ENCODE data around the gene KRTAP5-10. TPM values are rescaled to one million over a fixed set of nuclear protein-coding genes. Genes with fewer than 3 reads are reported as not detected.

The KRTAP5-10 gene
- total and polyA plus RNA-seq, 2 experiments from 2014 or later = 0.23 TPM; not detected in 1

GRCh38 chr11:71551711-71552110, 13.7 kb upstream of the KRTAP5-10 start:
- H3K27me3 ChIP-seq = no peaks in the 10 kb centered on the region
- H3K9me3 ChIP-seq (ENCODE audit: low read depth) = no peaks in the 10 kb centered on the region
- no peaks in the 10 kb centered on the region for H3K4me1 ChIP-seq (ENCODE audit: low read depth)
- H3K36me3 ChIP-seq = no peaks in the 10 kb centered on the region
- no peak overlapping the region for H3K27ac ChIP-seq
- DNase-seq (ENCODE audit: low read depth in 1 of 2, low spot score in 1 of 2) = no peak
- TF ChIP-seq CTCF (IDR thresholded peaks at IDR 0.05; ENCODE audit: low read depth, low read length) = no peak
- no peak overlapping the region for H3K4me3 ChIP-seq

GRCh38 chr11:71554996-71555395, 10.4 kb upstream of the KRTAP5-10 start:
- H3K27ac ChIP-seq = no peak overlapping the region
- no peak for DNase-seq (ENCODE audit: low read depth in 1 of 2, low spot score in 1 of 2)
- H3K9me3 ChIP-seq (ENCODE audit: low read depth) = no peaks in the 10 kb centered on the region
- no peak overlapping the region for H3K4me3 ChIP-seq
- no peaks in the 10 kb centered on the region for H3K36me3 ChIP-seq
- H3K27me3 ChIP-seq = no peaks in the 10 kb centered on the region
- TF ChIP-seq CTCF (IDR thresholded peaks at IDR 0.05; ENCODE audit: low read depth, low read length) = no peak
- H3K4me1 ChIP-seq (ENCODE audit: low read depth) = no peaks in the 10 kb centered on the region

GRCh38 chr11:71555508-71555907, 9.9 kb upstream of the KRTAP5-10 start:
- Histone ChIP-seq H3K27me3 (no peaks in the 10 kb centered on the region), H3K36me3 (no peaks in the 10 kb centered on the region), H3K9me3 (ENCODE audit: low read depth) (no peaks in the 10 kb centered on the region), H3K27ac (no peak overlapping the region), H3K4me1 (ENCODE audit: low read depth) (no peaks in the 10 kb centered on the region), H3K4me3 (no peak overlapping the region)
- DNase-seq (ENCODE audit: low read depth in 1 of 2, low spot score in 1 of 2) = no peak
- TF ChIP-seq CTCF (IDR thresholded peaks at IDR 0.05; ENCODE audit: low read depth, low read length) = no peak

- Histone ChIP-seq H3K4me3 (no peak overlapping the region), H3K36me3 (no peaks in the 10 kb centered on the region), H3K9me3 (ENCODE audit: low read depth) (no peaks in the 10 kb centered on the region), H3K27ac (no peak overlapping the region), H3K4me1 (ENCODE audit: low read depth) (no peaks in the 10 kb centered on the region), H3K27me3 (no peaks in the 10 kb centered on the region)
- DNase-seq (ENCODE audit: low read depth in 1 of 2, low spot score in 1 of 2) = no peak
- no peak for TF ChIP-seq CTCF (IDR thresholded peaks at IDR 0.05; ENCODE audit: low read depth, low read length)
These were observed 9.3 kb upstream of the KRTAP5-10 start for GRCh38 chr11:71556018-71556417.

DNA sequence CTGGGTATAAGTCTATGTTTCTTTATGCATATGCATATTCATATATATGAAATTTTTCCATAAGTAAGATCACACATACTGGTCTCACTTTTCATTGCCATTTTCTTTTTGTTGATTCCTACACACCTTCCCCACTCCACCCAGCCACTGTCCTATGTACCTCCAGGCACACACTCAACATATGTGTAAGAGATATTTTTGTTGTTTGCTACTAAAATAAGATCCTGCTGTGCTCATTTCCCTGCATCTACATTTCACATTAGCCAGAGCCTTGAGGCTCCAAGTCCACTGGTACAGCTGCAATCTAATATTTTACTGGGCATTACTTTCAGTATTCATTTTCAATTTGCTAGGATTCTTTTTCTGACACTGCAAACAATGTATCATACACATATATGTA, 8.1 kb upstream of the KRTAP5-10 start:
- Histone ChIP-seq H3K4me3 (no peak overlapping the region), H3K36me3 (no peaks in the 10 kb centered on the region), H3K27me3 (no peaks in the 10 kb centered on the region), H3K4me1 (ENCODE audit: low read depth) (no peaks in the 10 kb centered on the region), H3K27ac (no peak overlapping the region), H3K9me3 (ENCODE audit: low read depth) (no peaks in the 10 kb centered on the region)
- no peak for DNase-seq (ENCODE audit: low read depth in 1 of 2, low spot score in 1 of 2)
- no peak for TF ChIP-seq CTCF (IDR thresholded peaks at IDR 0.05; ENCODE audit: low read depth, low read length)

GRCh38 chr11:71558996-71559395, 6.4 kb upstream of the KRTAP5-10 start:
- H3K36me3 ChIP-seq = no peaks in the 10 kb centered on the region
- H3K27me3 ChIP-seq = no peaks in the 10 kb centered on the region
- H3K4me3 ChIP-seq = no peak overlapping the region
- no peak for TF ChIP-seq CTCF (IDR thresholded peaks at IDR 0.05; ENCODE audit: low read depth, low read length)
- no peak overlapping the region for H3K27ac ChIP-seq
- DNase-seq (ENCODE audit: low read depth in 1 of 2, low spot score in 1 of 2) = no peak
- H3K9me3 ChIP-seq (ENCODE audit: low read depth) = no peaks in the 10 kb centered on the region
- H3K4me1 ChIP-seq (ENCODE audit: low read depth) = no peaks in the 10 kb centered on the region
